Amniotic epithelial cell (primary cell): ENCODE measurements around the gene FAM83D.
A peak's percentile ranks its signal among the peaks of the same experiment; 100 is the strongest.
"Not testable (repeated sequence)": the region's sequence is repeated elsewhere in the genome, so short reads cannot be mapped to it uniquely, and the experiment has no call there.

ENCODE experiments used
- DNase-seq: peaks from one replicate; pipeline ENCODE4 v3.0.0-alpha.2; 2010; ENCODE audit warnings: low read depth

The FAM83D gene

DNA sequence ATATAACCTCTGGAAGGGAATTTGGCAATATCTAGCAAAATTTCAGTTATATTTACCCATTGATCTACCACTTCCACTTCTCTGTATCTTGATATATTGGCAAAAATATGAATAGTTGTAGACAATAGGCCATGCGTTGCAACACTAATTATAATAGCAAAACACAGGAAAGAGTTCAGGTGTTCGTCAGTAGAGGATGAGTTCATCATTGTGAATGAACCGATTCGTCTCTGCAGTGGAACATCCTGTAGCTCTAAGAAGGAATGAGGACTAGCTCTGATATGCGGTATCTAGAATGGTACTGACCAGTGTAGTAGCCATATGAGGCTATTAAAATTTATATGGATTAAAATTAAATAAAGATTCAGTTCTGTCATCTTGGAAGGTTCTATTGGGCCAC lies 8.3 kb downstream of the FAM83D start:
- DNase-seq: peak; percentile 14

DNA sequence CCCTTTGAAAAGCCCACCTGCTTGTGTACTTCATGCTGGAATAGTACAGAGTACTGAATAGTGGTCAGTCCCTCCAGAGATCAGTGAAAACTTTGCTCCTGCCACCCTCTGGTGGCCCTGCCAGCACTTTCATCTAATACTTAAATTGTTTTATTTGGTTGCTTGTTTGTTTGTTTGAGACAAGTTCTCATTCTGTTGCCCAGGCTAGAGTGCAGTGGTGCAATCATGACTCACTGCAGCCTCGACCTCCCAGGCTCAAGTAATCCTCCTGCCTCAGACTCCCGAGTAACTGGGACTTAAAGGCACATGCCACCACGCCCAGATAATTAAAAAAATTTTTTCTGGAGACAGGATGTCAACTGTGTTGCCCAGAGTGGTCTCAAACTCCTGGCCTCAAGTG lies 9.1 kb downstream of the FAM83D start:
- peak; percentile 44 for DNase-seq

DNA sequence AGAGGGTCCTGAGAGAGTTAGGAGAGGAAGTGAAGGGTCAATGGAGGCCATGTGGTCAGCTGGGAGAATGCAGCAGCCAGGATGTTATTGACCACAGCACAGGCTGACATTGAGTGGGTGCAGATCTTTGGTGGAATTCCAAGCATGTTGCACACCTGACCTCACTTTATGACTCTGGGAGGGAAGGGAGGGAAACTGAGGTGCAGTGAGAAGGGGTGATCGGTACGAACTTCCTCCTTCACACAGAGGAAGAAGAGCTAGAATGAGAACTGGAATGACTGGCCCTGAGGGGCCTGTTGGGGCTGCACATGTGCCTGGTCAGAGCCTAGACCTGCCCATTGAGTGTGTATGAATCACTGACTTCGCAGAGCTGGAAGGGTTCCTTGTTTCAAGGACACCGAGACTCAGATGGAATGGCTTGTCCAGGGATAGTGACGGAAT lies 9.8 kb downstream of the FAM83D start:
- peak; percentile 68 for DNase-seq

DNA sequence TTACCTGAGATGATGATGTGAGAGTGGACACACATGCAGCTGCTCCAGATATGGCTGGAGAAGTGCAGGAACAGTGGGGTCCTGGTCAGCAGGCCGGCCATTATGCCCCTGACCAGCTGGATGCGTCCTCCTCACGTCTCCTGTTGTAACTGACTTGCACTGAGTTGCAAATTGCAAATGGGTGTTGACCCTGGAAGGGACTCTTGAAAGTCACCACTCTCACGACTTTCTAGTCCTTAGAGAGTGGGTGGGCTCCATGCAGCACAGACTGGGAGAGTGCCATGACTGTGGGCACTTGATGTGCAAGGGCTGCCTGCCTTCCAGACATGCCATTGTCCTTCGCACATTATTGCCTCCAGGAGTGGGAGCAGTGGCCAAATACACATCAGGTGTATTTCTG lies 10.8 kb downstream of the FAM83D start:
- no peak for DNase-seq

DNA sequence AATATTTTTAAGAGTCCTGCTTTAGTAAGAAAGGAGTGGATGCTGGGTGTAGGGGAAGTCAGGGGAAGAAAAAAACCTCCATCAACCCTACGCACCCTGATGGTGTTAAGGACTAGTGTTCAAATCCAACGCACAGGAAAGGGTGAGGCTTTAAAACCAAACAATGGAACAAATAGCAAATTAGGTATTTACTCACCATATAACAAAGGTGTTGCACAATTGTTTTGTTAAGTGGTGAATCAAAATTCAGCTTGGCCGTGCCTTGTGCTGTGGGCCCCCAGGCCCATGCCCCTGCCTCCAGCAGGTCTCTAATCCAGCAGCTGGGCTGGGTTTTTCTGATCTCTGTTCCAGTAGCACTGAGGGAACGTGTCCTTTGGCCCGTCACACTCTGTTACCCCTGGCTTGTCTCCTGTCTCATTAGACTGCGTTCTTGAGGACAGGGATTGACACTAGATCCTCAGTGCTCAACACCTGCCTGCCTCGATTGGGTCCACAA lies 11.8 kb downstream of the FAM83D start:
- no peak for DNase-seq

DNA sequence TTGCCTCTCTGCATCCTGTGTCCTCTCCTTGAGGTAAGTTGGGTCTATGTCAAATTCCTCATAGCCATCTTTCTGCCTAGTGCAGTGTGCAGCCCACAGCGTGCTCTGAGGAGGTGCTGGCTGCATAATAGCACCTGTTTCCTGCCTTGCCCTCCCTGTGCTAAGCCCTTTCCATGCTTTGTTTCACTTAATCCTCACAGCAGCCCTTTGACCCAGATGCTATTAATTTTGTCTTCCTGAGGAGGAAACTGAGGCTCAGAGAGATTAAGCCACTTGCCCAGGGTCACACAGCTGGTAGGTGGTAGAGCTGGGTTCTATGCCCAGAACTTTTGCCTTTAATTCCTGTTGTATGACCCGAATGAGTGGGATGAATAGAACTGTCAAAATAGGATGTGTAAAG lies 13.5 kb downstream of the FAM83D start:
- DNase-seq: no peak

DNA sequence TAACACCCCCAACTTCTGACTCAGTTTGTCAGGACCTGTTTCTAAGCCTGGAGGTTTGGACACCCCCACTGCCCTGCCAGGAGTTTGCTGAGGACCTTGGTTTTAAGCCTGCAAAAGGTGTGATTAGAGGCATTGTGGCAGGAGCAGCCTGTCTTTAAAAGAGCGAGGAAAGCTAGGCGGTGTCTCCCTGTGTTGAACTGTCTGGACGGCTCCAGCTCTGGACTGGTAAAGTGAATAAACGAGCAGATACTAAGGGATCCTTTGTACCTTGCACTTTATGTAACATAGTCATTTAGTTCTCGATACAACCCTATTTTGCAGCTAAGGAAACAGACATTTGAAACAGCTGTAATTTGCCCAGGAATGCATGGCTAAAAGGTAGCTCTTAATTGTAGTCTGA lies 14.4 kb downstream of the FAM83D start:
- DNase-seq: no peak

DNA sequence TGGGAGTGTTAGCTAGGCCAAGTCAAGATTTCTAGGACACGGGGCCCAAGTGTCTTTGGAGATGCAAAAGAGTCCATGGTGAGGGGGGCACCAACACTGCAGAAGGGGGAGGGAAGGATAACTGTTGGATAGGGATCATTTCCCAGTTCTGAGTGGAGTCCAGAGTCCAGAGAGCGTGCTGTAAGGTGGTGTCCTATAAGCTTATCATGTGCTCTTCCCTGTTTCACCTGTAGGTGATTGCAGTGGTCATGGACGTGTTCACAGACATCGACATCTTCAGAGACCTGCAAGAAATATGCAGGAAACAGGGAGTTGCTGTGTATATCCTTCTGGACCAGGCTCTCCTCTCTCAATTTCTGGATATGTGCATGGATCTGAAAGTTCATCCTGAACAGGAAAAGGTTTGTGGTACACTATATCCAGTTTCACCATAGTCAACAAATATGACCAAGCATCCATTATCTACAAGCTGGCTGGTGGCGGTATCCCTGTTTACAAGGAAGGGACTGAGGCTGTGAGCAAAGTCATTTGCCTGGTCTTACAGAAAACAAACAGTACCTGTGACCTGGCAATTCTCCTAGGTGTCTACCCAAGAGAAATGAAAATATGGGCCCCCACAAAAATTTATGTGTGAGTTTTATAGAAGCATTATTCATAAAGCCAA lies 15.6 kb downstream of the FAM83D start:
- no peak for DNase-seq

DNA sequence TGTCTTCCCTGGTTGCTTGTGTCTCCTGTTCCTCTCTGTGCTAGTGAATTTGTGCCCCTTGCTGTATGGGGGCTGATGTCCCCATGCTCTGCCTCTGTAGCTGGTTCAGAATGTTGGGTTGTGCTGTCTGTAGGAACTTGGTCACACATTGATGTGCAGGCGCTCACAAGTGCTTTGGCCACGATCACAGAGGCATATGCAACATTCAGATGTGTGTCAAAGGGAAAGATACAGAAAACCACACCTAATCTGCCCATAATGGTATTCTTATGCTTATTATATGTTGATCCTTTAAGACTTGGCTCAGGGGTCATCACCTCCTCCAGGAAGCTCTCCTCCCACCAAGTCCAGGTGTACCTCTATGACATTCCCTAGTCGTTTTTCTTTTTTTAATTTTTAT lies 18.8 kb downstream of the FAM83D start:
- no peak for DNase-seq

DNA sequence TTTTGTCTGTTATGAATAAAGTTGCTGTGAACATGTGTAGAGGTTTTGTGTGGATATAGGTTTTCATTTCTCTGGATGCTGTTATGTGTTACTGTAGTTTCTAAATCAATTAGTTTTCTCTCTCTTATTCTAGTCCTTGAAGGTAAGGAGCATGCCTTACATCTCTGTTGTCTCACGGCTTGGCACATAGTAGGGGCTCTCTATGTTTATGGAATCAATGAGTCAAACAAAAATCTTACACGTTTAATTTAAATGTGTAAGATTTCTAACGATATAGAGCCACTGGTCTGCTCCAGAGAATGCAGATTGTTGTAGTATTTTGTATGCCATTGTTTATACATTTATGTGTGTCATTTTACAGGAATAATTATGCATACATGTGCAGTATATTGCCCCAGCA lies 20.6 kb downstream of the FAM83D start:
- DNase-seq: no peak

DNA sequence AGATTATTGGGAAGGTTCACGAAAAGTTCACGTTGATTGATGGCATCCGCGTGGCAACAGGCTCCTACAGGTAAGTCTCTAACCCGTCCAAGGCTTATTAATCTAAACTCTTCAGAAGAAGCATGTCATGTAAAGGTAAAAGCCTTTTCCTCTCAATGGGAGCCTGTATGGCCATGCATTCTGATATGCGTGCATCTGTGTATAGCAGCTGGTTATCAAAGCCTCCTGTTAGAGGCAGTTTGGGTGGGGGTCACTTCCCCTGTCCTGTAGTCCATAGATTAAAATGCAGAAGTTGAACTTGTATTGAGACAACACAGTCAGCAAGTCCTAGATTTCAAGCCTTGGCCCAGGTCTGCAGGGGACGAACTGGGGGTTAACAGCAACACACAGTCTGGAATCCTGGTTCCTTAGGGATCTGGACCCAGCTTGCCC lies 21.7 kb downstream of the FAM83D start:
- DNase-seq: no peak

DNA sequence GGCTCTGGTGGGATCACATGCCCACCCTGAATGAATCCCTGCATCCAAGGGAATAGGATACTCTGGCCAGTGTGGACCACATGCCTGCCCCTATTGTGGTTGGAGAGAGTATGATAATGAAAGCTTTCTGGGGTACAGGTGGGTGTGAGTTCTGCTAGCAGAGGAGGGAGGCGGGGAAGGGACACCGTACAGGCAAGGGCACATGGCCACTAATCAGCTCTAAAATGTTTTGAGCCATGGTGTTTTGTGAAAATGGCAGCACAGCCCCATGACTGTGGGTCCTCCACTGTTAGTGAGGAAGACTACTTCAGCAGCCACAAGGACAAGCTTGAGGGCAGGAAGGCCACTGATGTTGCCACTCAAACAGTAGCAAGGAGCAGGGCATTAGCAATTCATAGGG lies 24.0 kb downstream of the FAM83D start:
- DNase-seq: no peak

DNA sequence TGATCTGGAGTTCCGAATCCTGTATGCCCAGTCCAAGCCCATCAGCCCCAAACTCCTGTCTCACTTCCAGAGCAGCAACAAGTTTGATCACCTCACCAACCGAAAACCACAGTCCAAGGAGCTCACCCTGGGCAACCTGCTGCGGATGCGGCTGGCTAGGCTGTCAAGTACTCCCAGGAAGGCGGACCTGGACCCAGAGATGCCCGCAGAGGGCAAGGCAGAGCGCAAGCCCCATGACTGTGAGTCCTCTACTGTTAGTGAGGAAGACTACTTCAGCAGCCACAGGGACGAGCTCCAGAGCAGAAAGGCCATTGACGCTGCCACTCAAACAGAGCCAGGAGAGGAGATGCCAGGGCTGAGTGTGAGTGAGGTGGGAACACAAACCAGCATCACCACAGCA lies 25.4 kb downstream of the FAM83D start:
- DNase-seq: no peak

DNA sequence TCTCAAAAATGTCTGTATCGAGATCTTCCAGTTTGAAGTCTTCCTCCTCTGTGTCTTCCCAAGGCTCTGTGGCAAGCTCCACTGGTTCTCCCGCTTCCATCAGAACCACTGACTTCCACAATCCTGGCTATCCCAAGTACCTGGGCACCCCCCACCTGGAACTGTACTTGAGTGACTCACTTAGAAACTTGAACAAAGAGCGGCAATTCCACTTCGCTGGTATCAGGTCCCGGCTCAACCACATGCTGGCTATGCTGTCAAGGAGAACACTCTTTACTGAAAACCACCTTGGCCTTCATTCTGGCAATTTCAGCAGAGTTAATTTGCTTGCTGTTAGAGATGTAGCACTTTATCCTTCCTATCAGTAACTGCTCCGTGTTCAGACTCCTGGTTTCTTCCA lies 25.9 kb downstream of the FAM83D start:
- no peak for DNase-seq

DNA sequence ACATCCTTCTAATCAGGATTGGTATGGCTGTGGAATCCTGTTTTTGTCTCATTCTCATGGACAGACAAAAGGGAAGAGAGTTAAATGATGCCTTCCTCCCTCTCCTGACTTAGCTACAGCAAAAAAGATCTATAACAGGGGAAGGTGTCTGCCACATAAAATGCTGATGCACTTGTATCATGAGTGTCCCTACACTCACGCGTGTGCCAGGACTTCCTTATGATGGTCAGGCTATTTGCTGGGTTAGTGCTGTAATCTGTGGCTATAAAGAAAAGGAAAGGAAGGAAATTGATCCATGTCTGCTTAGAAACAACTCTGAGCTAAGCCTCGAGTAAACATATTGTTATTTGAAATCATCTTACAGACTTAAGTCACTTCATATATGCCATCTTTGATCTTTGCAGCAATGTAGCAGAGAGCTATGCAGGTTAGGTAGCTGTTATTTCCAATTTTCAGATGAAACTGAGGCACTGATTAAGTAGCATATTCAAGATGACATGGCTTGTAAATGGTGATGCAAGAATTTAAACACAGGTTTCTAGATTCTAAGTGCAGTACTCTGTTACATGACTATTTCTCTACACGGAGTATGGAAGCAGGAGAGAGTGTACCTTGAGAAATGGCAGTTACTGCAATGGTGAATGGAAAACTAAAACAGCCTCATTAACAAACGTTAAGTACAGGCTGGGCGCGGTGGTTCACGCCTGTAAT lies 27.6 kb downstream of the FAM83D start:
- no peak for DNase-seq

DNA sequence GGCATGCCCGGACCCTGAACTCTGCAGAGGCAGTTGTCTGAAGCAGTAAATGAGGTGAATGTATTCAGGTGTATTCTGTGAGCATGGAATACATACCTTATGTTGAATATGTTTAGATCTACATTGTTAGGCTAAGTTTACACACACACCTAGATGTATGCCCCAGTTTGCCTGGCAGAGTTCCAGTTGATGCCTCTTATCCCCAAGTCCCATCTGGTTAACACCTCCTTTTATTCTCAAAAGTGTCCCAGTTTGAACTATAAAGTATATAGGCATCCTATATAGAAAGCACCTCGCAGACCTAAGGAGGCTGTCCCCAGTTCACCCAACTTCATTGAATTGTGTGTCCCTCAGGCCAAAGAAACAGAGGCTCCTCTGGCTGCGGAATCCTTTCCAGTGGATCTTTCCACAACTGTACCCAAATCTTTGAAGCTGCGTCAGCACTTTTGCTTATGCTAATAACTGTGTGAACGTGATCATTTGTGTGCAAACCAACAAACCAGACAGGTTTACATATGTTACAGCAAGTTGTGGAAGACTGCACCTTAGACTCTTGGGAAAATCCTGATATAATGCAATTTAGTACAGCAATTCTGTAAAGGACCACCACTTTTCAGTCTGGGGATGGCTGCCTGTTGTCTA lies 31.1 kb downstream of the FAM83D start:
- no peak for DNase-seq

DNA sequence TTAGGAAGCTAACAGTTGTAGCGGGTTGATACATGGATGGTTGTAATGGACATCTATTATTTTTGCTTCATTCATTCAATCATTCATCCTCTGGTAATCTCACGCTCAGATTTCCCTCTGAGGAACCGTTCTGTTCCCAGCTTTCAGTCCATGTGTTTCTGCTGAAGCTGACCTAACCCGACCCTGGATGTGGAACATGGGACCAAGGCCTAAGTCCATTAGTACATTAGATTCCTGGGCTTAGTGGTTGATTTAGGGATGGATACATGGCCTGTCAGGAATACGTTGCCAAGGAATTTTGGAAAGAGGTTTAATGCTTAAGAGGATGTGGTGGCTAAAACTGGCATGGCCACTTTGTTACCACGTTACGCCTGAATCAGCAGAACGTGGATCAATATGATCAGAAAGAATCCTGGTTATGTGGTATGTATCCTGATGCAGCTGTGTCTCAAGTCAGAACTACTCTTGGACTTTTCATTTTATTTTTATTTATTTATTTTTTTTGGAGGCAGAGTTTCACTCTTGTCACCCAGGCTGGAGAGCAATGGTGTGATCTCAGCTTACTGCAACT lies 31.8 kb downstream of the FAM83D start:
- no peak for DNase-seq

DNA sequence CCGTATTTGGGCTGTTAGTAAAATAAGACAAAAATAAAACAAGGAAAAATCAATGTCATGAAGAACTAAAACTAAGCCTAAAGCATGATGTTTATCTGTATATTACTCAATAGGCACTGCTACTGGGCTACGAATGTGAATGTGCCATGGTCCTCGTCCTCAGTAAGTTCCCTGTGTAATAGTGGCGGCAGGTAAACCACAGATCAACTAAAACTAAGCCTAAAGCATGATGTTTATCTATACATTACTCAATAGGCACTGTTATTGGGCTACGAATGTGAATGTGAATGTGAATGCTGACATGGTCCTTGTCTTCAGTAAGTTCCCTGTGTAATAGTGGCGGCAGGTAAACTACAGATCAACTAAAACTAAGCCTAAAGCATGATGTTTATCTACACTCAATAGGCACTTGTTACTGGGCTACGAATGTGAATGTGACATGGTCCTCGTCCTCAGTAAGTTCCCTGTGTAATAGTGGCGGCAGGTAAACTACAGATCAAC lies 34.0 kb downstream of the FAM83D start:
- DNase-seq: not testable (repeated sequence)

DNA sequence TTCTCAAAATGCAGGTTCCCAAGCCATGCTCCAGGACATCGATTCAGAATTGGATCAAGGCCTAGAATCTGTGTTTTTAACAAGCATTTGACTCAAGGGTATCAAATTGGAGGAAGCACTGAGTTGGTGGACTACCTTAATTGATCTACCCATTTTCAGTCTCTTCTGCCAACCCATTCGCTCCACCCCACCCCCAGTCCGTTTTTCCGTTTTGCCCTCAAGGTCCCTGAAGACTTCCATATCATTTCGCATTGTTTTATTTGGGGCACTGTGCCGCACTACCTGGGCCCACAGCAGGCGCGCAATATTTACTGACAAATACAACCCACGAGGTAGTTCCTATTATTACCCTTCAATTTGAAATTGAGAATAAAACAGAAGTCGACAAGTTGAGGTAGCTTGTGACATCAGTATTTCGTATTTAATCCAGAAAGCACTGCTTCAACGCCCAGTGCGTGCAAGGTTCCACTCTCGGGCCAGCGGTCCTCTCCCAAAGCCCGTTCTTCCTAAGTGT lies 35.4 kb downstream of the FAM83D start:
- DNase-seq: no peak

DNA sequence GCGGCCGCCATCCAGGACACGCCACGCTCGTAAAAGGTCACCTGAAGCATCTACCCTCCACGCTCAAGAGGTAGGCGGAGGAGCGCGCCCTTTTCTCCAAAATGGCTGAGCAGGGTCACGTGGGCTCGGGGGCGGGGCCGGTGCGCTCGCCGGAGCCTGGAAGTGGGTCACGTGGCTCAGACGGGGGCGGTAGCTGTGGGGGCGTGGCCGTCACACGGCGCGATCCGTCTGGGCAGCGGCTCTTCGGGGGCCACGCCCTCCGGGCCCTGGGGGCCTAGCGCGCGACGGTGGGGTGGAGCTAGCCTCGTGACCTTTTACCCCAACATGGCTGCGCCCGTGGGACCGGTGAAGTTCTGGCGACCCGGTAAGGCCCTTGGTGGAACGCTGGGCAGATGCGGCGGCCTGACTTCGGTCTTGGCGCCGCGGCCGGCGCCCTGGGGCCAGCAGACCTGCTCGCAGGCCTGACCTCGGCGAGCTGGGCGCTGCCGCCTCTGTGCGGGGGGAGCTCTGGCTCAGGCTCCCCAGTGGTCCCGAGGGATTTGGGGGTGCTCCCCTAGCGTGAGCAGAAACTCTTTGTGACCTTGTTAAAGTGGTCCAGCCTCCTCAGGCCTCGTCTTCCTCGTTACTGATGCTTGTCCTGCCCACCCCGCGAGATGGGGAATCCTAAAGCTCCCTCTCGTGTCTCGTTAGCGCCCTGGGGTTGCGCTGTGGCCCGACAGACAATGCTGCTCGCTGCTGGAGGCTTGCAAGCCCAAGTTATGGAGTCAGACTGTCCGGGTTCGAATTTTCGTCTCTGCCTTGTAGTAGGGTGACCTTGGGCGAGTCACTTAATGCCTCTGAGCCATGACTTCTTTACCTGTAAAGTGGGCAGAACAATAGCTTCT lies 36.1 kb downstream of the FAM83D start, which contains the start of gene DHX35:
DHX35 (plus strand) TSS at position 301 of the 884 bp plus-strand sequence; CDS start at position 325, 24 bp downstream.
- DNase-seq: peak; percentile 92

DNA sequence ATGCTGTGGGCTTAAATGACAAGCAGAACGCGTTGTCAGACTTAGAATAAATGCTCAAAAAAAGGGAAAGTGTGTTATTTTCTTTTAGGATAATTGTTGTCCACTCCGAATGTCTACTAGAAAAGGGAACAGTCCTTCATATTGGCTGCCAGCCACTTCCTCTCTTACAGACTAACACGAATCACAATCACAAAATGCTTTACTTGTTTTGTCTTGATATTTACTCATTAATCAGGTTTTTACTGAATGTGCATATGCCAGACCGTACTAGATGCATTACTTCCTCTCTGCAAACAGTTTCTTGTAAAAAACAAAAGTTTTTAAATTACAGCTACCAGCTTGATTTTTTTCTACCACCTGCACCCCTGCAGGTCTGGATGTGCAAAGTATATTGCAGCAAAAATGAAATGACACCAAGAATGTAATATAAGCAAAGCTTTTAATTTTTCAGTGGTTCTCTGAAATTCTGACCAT lies 36.7 kb downstream of the FAM83D start:
- no peak for DNase-seq
